Prostate gland (tissue), 2 donors: ENCODE data around the gene SPSB2.

Experiments used
- POLR2A ChIP-seq: fragments of 450-650 bp; IDR thresholded peaks from one replicate; pipeline ENCODE4 v1.6.1; 2016; ENCODE audit warnings: antibody characterized with exemption, mild to moderate bottlenecking
- POLR2AphosphoS5 ChIP-seq: sonication (generic); formaldehyde crosslinking; IDR thresholded peaks from one replicate; pipeline ENCODE4 v1.6.1; 2017; ENCODE audit warnings: antibody characterized with exemption
- TF ChIP-seq, protein P1 (sequence below), 4 experiments: fragments of 200-600 bp in 2 of 4; fragments of 450-650 bp in 2 of 4; sonication (generic) in 2 of 4; IDR thresholded peaks; 1 replicate in 3 of 4; 2 replicates in 1 of 4; pipeline ENCODE4 v1.5.1; 2016 to 2019; ENCODE audit warnings: antibody characterized with exemption in 4 of 4, mild to moderate bottlenecking in 2 of 4, moderate library complexity in 2 of 4

GRCh38 chr12:6838854-6839253 is 34.2 kb downstream of the SPSB2 start:
- TF ChIP-seq, protein P1, sequence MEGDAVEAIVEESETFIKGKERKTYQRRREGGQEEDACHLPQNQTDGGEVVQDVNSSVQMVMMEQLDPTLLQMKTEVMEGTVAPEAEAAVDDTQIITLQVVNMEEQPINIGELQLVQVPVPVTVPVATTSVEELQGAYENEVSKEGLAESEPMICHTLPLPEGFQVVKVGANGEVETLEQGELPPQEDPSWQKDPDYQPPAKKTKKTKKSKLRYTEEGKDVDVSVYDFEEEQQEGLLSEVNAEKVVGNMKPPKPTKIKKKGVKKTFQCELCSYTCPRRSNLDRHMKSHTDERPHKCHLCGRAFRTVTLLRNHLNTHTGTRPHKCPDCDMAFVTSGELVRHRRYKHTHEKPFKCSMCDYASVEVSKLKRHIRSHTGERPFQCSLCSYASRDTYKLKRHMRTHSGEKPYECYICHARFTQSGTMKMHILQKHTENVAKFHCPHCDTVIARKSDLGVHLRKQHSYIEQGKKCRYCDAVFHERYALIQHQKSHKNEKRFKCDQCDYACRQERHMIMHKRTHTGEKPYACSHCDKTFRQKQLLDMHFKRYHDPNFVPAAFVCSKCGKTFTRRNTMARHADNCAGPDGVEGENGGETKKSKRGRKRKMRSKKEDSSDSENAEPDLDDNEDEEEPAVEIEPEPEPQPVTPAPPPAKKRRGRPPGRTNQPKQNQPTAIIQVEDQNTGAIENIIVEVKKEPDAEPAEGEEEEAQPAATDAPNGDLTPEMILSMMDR (IDR thresholded peaks at IDR 0.05) = no peak
- no peak for TF ChIP-seq POLR2A
- no peak for TF ChIP-seq POLR2AphosphoS5
